Stimulated activated CD8-positive, alpha-beta memory T cell treated with anti-CD3 and anti-CD28 coated beads, Interleukin-15, amount 100 ng/mL, for 48 hours (primary cell): ENCODE data around the gene MTX2.
"Not testable (repeated sequence)": the region's sequence is repeated elsewhere in the genome, so short reads cannot be mapped to it uniquely, and the experiment has no call there.

ENCODE experiments used
- DNase-seq, 2 donors: peaks; one replicate each; pipeline ENCODE4 v3.0.0-alpha.2; 2020; ENCODE audit warnings: low read depth in 2 of 2

Gene MTX2

DNA sequence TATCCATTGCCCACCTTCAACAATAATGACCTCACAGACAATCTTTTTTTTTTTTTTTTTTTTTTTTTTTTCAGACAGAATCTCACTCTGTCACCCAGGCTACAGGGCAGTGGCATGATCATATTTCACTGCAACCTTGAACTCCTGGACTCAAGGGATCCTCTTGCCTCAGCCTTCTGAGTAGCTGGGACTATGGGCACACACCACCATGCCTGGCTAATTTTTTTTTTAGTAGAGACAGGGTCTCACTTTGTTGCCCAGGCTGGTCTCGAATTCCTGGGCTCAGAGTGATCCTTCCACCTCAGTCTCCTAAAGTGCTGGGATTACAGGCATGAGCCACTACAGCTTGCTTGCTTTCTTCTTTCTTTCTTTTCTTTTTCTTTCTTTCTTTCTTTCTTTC, 103.9 kb downstream of the MTX2 start:
- not testable (repeated sequence) for DNase-seq

DNA sequence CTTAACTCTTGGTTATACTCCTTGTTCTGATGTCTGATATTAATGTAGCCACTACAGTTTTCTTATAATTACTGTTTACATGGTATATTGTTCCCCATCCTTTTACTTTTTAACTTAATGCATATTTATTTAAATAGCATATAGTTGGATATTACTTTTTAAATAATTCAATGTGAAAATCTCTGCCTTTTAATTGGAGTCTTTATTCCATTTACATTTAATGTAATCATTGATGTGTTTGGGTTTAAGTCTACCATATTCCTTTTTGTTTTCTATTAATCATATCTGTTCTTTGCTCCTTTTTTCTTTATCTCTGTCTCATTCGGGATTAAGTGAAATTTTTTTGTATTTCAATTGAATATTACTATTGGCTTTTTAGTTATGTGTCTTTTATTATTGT, 109.1 kb downstream of the MTX2 start:
- no peak for DNase-seq

DNA sequence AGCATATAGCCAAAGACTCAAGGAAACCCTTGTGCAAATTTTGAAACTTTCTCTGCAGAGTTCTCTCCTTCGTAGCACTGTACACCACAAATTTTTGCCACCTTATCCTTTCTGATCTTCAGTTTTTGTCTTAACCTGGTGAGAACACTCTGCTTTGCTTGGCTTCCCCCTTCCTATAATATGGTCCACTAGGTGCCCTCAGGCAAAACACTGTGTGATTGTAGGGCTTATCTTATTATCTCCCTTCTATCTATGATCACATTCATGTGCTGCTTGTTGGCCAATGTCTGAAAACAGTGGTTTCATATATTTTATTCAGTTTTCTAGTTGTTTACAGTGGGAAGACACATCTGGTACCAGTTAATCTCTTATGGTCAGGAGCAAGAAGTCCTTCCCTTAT, 111.1 kb downstream of the MTX2 start:
- DNase-seq = no peak

DNA sequence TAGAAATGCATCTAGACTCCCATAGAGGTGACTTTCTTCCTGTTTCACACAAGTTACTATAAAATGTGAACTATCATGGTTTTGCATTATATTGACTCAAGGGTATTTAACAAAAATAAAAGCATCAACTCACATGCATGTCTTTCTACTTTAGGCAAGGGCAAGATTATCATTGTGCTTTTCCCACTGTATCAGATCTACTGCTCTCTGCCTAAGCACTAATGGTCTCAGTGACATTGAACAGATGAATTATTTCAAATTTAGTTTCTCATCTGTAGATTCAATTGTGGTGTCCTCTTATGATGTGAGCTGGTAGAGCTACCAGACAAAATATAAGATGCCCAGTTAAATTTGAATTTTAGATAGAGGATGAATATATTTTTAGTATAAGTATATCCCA, 113.9 kb downstream of the MTX2 start:
- no peak for DNase-seq

DNA sequence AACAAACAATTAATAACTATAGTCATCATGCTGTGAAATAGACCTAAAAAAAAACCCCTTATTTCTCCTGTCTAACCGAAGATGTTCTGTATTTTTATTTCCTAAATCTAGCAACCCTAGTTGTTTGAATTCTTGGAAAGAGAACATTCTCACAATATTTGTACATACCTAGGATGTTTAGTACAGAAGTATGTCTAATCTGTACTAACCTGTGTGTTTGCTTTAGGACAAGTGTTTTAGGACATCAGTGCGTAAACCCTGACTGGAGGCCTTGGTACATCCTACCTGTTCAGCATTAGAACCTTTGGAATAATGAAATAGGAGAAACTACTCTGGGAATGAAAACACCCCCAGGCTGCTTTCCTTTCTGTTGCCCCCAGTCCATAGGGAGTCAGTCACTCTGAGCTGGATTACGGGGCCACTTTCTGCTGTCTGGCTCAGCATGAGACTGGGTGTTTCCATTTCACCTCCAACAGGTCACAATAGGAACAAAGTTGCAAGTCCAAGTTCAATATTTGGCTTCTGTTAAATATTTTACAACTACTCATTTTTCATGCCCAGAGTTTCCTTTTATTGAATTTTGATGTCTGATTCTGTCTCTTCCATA, 114.7 kb downstream of the MTX2 start:
- no peak for DNase-seq

DNA sequence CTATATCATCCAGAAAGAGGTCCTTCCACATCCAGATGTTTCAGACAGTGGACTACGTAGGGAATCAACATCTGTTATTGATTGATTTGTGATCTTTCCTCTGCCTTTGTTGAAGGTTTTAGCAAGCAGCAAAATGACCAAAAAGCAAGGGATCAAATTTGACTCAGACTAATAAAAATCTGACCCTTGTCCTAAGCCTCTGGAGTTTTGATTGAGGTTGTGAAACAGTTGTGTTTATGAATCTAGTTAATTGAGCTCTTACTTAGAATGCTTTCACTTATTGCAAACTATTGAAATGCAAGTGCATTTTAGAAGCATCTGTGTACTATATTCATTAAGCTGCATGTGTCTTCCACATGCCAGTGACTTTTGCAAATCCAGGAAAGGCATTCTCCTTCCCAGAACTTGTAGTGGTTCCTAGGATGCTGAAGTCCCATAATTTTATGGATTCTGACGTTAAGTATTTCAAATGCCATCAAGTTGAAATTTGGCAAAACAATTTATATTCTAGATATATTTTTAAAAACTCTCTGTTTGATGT, 116.0 kb downstream of the MTX2 start:
- DNase-seq = no peak

DNA sequence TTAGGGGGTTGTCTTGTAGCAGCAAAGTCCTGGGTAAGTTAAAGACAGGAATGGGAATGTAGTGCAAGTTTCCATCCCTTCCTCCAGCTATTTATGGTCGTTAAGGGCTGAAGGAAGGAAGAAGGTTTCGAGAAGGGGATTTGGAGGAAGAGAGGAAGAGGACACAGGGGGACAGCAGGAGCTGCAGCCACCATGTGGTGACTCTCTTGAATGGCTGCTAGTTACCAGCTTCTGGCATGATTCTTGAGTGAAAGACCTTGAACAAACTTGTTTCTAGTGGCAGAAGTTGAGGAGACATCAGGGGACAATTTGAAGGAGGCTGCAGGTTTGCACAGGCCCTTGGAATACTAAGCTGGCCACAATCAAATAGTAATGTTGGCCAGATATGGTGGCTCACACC, 116.6 kb downstream of the MTX2 start:
- no peak for DNase-seq
